ENCODE data around the gene XRRA1.

Gene XRRA1

GRCh38 chr11:74956397-74957015 lies 7.6 kb upstream of the XRRA1 start:
- H3K27me3 ChIP-seq = no peaks in the 10 kb centered on the region
- H3K4me3 ChIP-seq = no peak overlapping the region
- no peak for DNase-seq
- no peaks in the 10 kb centered on the region for H3K36me3 ChIP-seq
- H3K9me3 ChIP-seq = no peaks in the 10 kb centered on the region
- TF ChIP-seq CTCF (IDR thresholded peaks at IDR 0.05) = no peak
- H3K27ac ChIP-seq = no peak overlapping the region
- intact Hi-C loops (cut with DNase I; ENCODE audit: low total_unique reads) = no loop called here
- H3K4me1 ChIP-seq = peaks cover 0 to 64% (median 24%) of the 10 kb centered on the region in 4 donors

GRCh38 chr11:74954199-74954598 lies 5.3 kb upstream of the XRRA1 start:
- no peak overlapping the region for H3K4me3 ChIP-seq
- no peak for DNase-seq
- H3K36me3 ChIP-seq = no peaks in the 10 kb centered on the region
- no peaks in the 10 kb centered on the region for H3K27me3 ChIP-seq
- H3K4me1 ChIP-seq = peaks cover 0 to 61% (median 31%) of the 10 kb centered on the region in 4 donors
- H3K9me3 ChIP-seq = no peaks in the 10 kb centered on the region
- intact Hi-C loops (cut with DNase I; ENCODE audit: low total_unique reads) = no loop called here
- no peak for TF ChIP-seq CTCF (IDR thresholded peaks at IDR 0.05)
- no peak overlapping the region for H3K27ac ChIP-seq

- Histone ChIP-seq H3K9me3 (no peaks in the 10 kb centered on the region), H3K36me3 (no peaks in the 10 kb centered on the region), H3K4me1 (peaks cover 0 to 55% (median 31%) of the 10 kb centered on the region in 4 donors), H3K27me3 (no peaks in the 10 kb centered on the region), H3K27ac (no peak overlapping the region), H3K4me3 (no peak overlapping the region)
- no peak for TF ChIP-seq CTCF (IDR thresholded peaks at IDR 0.05)
- intact Hi-C loops (cut with DNase I; ENCODE audit: low total_unique reads) = no loop called here
- no peak for DNase-seq
These were observed 4.6 kb upstream of the XRRA1 start for GRCh38 chr11:74953451-74953850.

GRCh38 chr11:74952752-74953151 lies 3.9 kb upstream of the XRRA1 start:
- DNase-seq = no peak
- Histone ChIP-seq H3K4me3 (no peak overlapping the region), H3K27ac (no peak overlapping the region), H3K9me3 (no peaks in the 10 kb centered on the region), H3K27me3 (no peaks in the 10 kb centered on the region), H3K36me3 (no peaks in the 10 kb centered on the region), H3K4me1 (peaks cover 0 to 56% (median 27%) of the 10 kb centered on the region in 4 donors)
- intact Hi-C loops (cut with DNase I; ENCODE audit: low total_unique reads) = no loop called here
- no peak for TF ChIP-seq CTCF (IDR thresholded peaks at IDR 0.05)

- no peaks in the 10 kb centered on the region for H3K9me3 ChIP-seq
- no peaks in the 10 kb centered on the region for H3K27me3 ChIP-seq
- H3K36me3 ChIP-seq = no peaks in the 10 kb centered on the region
- H3K4me3 ChIP-seq = no peak overlapping the region
- H3K4me1 ChIP-seq = peaks cover 0 to 44% (median 19%) of the 10 kb centered on the region in 4 donors
- intact Hi-C loops (cut with DNase I; ENCODE audit: low total_unique reads) = no loop called here
- TF ChIP-seq CTCF (IDR thresholded peaks at IDR 0.05) = no peak
- no peak overlapping the region for H3K27ac ChIP-seq
- DNase-seq = no peak
These were observed 2.3 kb upstream of the XRRA1 start for GRCh38 chr11:74951226-74951625.
